B cell (primary cell): ENCODE measurements around the gene PPP2R5B. TPM values are rescaled to one million over a fixed set of nuclear protein-coding genes. Genes with fewer than 3 reads are reported as not detected.
A peak's percentile ranks its signal among the peaks of the same experiment; 100 is the strongest.

Experiments used
- ATAC-seq: fragments of 200-7000 bp; cut with Tn5 transposase; one replicate; pipeline ENCODE4 v1.10.0; 2021; ENCODE audit warnings: low read depth, mild to moderate bottlenecking, moderate number of reproducible peaks, moderate library complexity
- CTCF ChIA-PET: fragments of 350-600 bp; sonication (Branson Sonifier 250); formaldehyde crosslinking; loops from one replicate; lab custom pipeline; 2021; ENCODE audit warnings: antibody characterized with exemption, inconsistent platforms; lab: Charles Lee
- POLR2A ChIA-PET: fragments of 350-600 bp; sonication (Branson Sonifier 250); formaldehyde crosslinking; loops from one replicate; lab custom pipeline; 2021; ENCODE audit warnings: antibody characterized with exemption; lab: Charles Lee
- DNase-seq: peaks from one replicate; pipeline ENCODE4 v3.0.0; 2013
- H2AFZ ChIP-seq: 2 replicates; pipeline ENCODE4 v1.6.1; 2012; ENCODE audit warnings: mild to moderate bottlenecking, low read depth, low read length; ENCODE audit not compliant: insufficient read depth, poor library complexity, severe bottlenecking
- H3K27ac ChIP-seq, 2 donors: 1 replicate in 1 of 2; 2 replicates in 1 of 2; pipeline ENCODE4 v1.5.1; 2012 to 2013; ENCODE audit warnings: low read length in 2 of 2, mild to moderate bottlenecking in 2 of 2, moderate library complexity in 1 of 2
- H3K27me3 ChIP-seq, 4 experiments: fragments of 200-600 bp in 1 of 4; sonication (generic) in 1 of 4; replicated peaks in 1 of 4; 1 replicate in 2 of 4; 2 replicates in 2 of 4; pipeline versions ENCODE4 v1.6.1 to v1.7.0; 2013 to 2016; ENCODE audit warnings: low read length in 3 of 4, mild to moderate bottlenecking in 2 of 4, mixed read lengths in 1 of 4, moderate library complexity in 1 of 4; ENCODE audit not compliant: insufficient read depth in 4 of 4, control insufficient read depth in 3 of 4; ENCODE audit errors: control extremely low read depth in 1 of 4
- H3K36me3 ChIP-seq, 2 experiments: replicated peaks in 1 of 2; 1 replicate in 1 of 2; 2 replicates in 1 of 2; pipeline versions ENCODE4 v1.6.1 to v1.7.1; 2013; ENCODE audit warnings: low read length in 1 of 2; ENCODE audit not compliant: insufficient read depth in 2 of 2, control insufficient read depth in 1 of 2; ENCODE audit errors: control extremely low read depth in 1 of 2, extremely low read depth in 1 of 2
- H3K4me1 ChIP-seq, 2 donors: fragments of 200-600 bp in 1 of 2; sonication (generic) in 1 of 2; 1 replicate in 1 of 2; 2 replicates in 1 of 2; pipeline versions ENCODE4 v1.5.1 to v1.6.1; 2013 to 2017; ENCODE audit warnings: low read length in 2 of 2; ENCODE audit not compliant: control insufficient read depth in 2 of 2, insufficient read depth in 2 of 2
- H3K4me2 ChIP-seq: replicated peaks from 2 replicates; pipeline ENCODE3; 2012; ENCODE audit warnings: mild to moderate bottlenecking, low read depth, low read length; ENCODE audit not compliant: poor library complexity, severe bottlenecking
- H3K4me3 ChIP-seq, 5 experiments: fragments of 200-600 bp in 1 of 5; sonication (generic) in 1 of 5; 1 replicate in 3 of 5; 2 replicates in 2 of 5; pipeline versions ENCODE4 v1.5.1 to v1.7.0; 2011 to 2016; ENCODE audit warnings: low read length in 4 of 5, mild to moderate bottlenecking in 4 of 5, low read depth in 2 of 5, control low read depth in 1 of 5, moderate library complexity in 1 of 5; ENCODE audit not compliant: insufficient read depth in 1 of 5; ENCODE audit errors: control extremely low read depth in 1 of 5, extremely low read depth in 1 of 5
- H3K79me2 ChIP-seq: fragments of 200-600 bp; sonication (generic); one replicate; pipeline ENCODE4 v1.6.0; 2016; ENCODE audit warnings: low read length; ENCODE audit not compliant: control insufficient read depth, insufficient read depth
- H3K9ac ChIP-seq: fragments of 200-600 bp; sonication (generic); 2 replicates; pipeline ENCODE4 v1.6.1; 2017; ENCODE audit warnings: mild to moderate bottlenecking, low read length, moderate library complexity
- H3K9me3 ChIP-seq, 3 donors: one replicate each; pipeline versions ENCODE4 v1.6.1 to v1.7.1; 2013; ENCODE audit warnings: low read length in 2 of 3; ENCODE audit not compliant: control insufficient read depth in 2 of 3, insufficient read depth in 1 of 3; ENCODE audit errors: control extremely low read depth in 1 of 3
- H4K20me1 ChIP-seq: 2 replicates; pipeline ENCODE4 v1.6.0; 2012; ENCODE audit warnings: mild to moderate bottlenecking, low read length; ENCODE audit not compliant: insufficient read depth, control insufficient read depth, poor library complexity, severe bottlenecking
- H3K27ac Mint-ChIP-seq: one replicate; pipeline ENCODE4 v1.8.0; 2021; ENCODE audit warnings: mixed read lengths
- H3K27me3 Mint-ChIP-seq: one replicate; pipeline ENCODE4 v1.8.0; 2021; ENCODE audit warnings: mixed read lengths
- H3K4me1 Mint-ChIP-seq: one replicate; pipeline ENCODE4 v1.8.0; 2021; ENCODE audit warnings: mixed read lengths
- H3K4me3 Mint-ChIP-seq: one replicate; pipeline ENCODE4 v1.8.0; 2021; ENCODE audit warnings: mixed read lengths
- H3K9me3 Mint-ChIP-seq: one replicate; pipeline ENCODE4 v1.8.0; 2022; ENCODE audit warnings: mixed read lengths; ENCODE audit not compliant: insufficient read depth
- CTCF ChIP-seq: fragments of 200-600 bp; IDR thresholded peaks from one replicate; pipeline ENCODE4 v1.8.0; 2022; ENCODE audit warnings: antibody characterized with exemption, mild to moderate bottlenecking
- EZH2 ChIP-seq: IDR thresholded peaks from 2 replicates; pipeline ENCODE4 v1.6.1; 2012; ENCODE audit warnings: borderline replicate concordance, low read depth, mild to moderate bottlenecking, moderate library complexity, low read length; ENCODE audit not compliant: insufficient read depth, poor library complexity, severe bottlenecking
- WGBS: methylation state at CpG from one replicate; pipeline ENCODE4 v1.1.5; 2013; ENCODE audit warnings: missing lambda C conversion rate; ENCODE audit not compliant: insufficient coverage; 5-methylcytosine and 5-hydroxymethylcytosine counted together
- intact Hi-C: fragments of 100-400 bp; cut with micrococcal nuclease; formaldehyde crosslinking; loops from one replicate; pipeline ENCODE4 v1.10.0; 2022
- polyA plus RNA-seq: library from polyadenylated mRNA; depleted of rRNA; stranded (reverse); fragments of >200 nt; gene quantifications from 2 replicates; pipeline ENCODE4 v1.2.3, GENCODE V29; 2012
- total RNA-seq, 2 donors: library from RNA; stranded (reverse); fragments of 120-200 nt in 1 of 2; gene quantifications; 1 replicate in 1 of 2; 2 replicates in 1 of 2; pipeline versions ENCODE4 v1.2.3 to v1.2.4, GENCODE V29; 2013 to 2022

Gene PPP2R5B
- total and polyA plus RNA-seq, 2 donors (not counting 1 experiment from before 2014, with no cell fraction given) = 22.6 to 30.5 TPM

DNA sequence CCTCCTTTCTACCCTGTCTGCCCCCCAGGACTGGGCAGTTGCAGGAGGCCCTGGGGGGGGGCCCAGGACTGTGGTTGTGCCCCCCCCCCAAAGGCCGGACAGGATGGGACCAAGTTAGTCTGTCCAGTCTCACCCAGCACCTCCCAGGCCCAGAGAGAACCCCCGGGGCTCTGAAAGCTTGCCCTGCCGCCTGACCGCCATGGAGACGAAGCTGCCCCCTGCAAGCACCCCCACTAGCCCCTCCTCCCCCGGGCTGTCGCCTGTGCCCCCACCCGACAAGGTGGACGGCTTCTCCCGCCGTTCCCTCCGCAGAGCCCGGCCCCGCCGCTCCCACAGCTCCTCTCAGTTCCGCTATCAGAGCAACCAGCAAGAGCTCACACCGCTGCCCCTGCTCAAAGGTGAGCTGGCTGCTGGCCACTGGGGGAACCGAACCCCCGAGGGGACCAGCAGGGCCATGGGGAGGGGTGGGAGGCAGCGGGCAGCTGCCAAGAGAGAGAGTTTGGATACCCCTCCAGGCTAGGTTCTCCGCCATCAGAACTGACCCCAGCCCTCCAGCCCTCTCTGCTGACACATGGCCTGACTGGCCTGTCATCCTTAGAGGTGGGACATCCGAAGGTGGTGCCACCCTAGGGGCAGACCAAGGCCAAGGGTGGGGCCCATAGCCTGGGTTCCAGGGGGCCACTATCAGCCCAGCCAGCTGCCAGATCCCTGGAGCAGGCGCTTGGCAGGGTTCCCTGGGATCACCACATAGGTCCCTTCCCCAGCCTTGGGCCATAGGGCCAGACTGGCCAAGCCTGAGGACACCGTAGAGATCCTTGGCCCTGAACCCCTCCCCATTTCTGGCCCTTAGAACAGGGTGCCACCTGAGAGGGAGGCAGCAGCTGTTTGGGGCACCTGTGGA, 1.3 kb downstream of the PPP2R5B start:
- peak overlapping the region in 4 of 5 experiments; percentile 58 to 76 (median 72) for H3K4me3 ChIP-seq
- no peak overlapping the region for H2AFZ ChIP-seq
- intact Hi-C loops = loop anchor here (2.0 kb wide), 1 partner anchor 65 kb away; no protein-coding TSS in a partner anchor
- H3K4me3 Mint-ChIP-seq = peak overlapping the region; percentile 97
- H3K27ac Mint-ChIP-seq = no peak overlapping the region
- no peaks in the 10 kb centered on the region for H3K9me3 ChIP-seq
- peaks cover 13% of the 10 kb centered on the region for H4K20me1 ChIP-seq
- H3K36me3 ChIP-seq = peaks cover 0 to 16% of the 10 kb centered on the region in 2 experiments
- H3K4me2 ChIP-seq = peak overlapping the region; percentile 95
- H3K9ac ChIP-seq = peak overlapping the region; percentile 81
- peaks cover 22% of the 10 kb centered on the region for H3K4me1 Mint-ChIP-seq
- DNase-seq (no peak), ATAC-seq (no peak)
- no peaks in the 10 kb centered on the region for H3K9me3 Mint-ChIP-seq
- peaks cover 9% of the 10 kb centered on the region for H3K79me2 ChIP-seq
- H3K27me3 Mint-ChIP-seq = no peaks in the 10 kb centered on the region
- 95% methylated on average over 19 of the region's 24 CpGs for WGBS
- H3K4me1 ChIP-seq = peaks cover 14 to 28% of the 10 kb centered on the region in 2 donors
- ChIA-PET CTCF (interaction anchor here (1.0 to 2.0 kb wide), 2 partner anchors 78 to 87 kb away, joined by 3 to 8 read pairs; no protein-coding TSS in a partner anchor), POLR2A (interaction anchor here (1.9 kb wide), 1 partner anchor 101 kb away, joined by 6 read pairs; the partner anchor contains the start of gene SNX15)
- TF ChIP-seq CTCF (no peak), EZH2 (no peak)
- H3K27ac ChIP-seq = no peak overlapping the region
- H3K27me3 ChIP-seq = no peaks in the 10 kb centered on the region

DNA sequence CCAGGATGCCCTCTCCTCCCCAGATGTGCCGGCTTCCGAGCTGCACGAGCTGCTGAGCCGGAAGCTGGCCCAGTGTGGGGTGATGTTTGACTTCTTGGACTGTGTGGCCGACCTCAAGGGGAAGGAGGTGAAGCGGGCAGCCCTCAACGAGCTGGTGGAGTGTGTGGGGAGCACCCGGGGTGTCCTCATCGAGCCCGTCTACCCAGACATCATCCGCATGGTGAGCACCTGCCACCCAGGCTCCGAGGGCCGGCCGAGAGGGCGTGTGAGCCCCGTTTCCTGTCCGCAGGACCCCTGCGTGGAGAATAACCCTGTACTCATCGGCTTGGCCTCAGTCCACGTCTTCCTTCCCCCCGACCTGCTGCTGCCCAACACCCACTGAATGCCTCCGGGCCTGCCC, 2.2 kb downstream of the PPP2R5B start:
- peaks cover 0 to 25% of the 10 kb centered on the region in 2 experiments for H3K36me3 ChIP-seq
- H4K20me1 ChIP-seq = peaks cover 13% of the 10 kb centered on the region
- no peaks in the 10 kb centered on the region for H3K27me3 Mint-ChIP-seq
- no peak overlapping the region for H3K27ac ChIP-seq
- no peak overlapping the region for H2AFZ ChIP-seq
- TF ChIP-seq CTCF = no peak
- TF ChIP-seq EZH2 = no peak
- no peaks in the 10 kb centered on the region for H3K27me3 ChIP-seq
- WGBS = 79% methylated on average over 20 of the region's 22 CpGs
- peaks cover 14 to 28% of the 10 kb centered on the region in 2 donors for H3K4me1 ChIP-seq
- peaks cover 9% of the 10 kb centered on the region for H3K79me2 ChIP-seq
- no peaks in the 10 kb centered on the region for H3K9me3 Mint-ChIP-seq
- intact Hi-C loops = no loop called here
- ChIA-PET POLR2A (no interaction called here), CTCF (interaction anchor here (1.0 kb wide), 1 partner anchor 86 kb away, joined by 3 read pairs; no protein-coding TSS in a partner anchor)
- H3K4me3 ChIP-seq = no peak overlapping the region
- H3K4me3 Mint-ChIP-seq = peak overlapping the region; percentile 63
- peaks cover 22% of the 10 kb centered on the region for H3K4me1 Mint-ChIP-seq
- no peak for ATAC-seq
- no peak for DNase-seq
- no peak overlapping the region for H3K9ac ChIP-seq
- H3K27ac Mint-ChIP-seq = peak overlapping the region; percentile 68
- no peaks in the 10 kb centered on the region for H3K9me3 ChIP-seq
- no peak overlapping the region for H3K4me2 ChIP-seq
